NCI-H526 (cell line): ENCODE data around the gene GRM7.

Source experiments
- DNase-seq, 2 experiments: peaks; one replicate each; lab custom pipeline; 2025; lab: John Stamatoyannopoulos, UW

Gene GRM7

DNA sequence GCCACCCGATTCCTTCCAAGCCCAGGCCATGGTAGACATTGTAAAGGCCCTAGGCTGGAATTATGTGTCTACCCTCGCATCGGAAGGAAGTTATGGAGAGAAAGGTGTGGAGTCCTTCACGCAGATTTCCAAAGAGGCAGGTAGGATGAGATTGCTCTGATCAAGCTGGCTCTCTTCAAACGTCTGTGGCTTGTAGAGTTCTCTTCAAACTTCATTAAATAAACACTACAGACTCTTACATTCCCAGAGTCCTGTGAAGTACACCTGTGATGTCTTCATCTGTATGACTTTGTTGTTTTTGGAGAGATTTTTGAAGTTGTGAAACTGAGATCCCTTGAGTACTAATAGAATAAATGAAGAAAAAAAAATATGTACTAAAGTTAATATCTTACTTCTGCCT, 285.6 kb downstream of the GRM7 start:
- DNase-seq = no peak

DNA sequence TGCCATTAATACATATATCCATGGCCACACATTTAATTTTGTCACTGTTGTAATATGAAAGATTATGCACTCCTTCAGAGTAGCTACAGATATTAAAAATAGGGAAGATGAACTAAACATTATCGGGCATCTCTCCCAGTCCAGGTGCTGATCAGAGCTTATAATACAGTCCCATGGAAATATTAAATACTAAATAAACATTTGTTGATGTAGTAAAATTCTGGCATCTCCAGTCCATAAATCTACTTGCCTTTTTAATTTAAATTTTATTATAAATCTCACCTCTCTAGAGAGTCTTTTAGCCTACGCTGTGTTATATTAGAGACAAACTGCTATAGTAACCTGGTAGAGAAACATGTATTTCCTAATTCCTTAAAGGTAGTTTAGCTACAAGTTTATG, 297.6 kb downstream of the GRM7 start:
- DNase-seq = no peak

DNA sequence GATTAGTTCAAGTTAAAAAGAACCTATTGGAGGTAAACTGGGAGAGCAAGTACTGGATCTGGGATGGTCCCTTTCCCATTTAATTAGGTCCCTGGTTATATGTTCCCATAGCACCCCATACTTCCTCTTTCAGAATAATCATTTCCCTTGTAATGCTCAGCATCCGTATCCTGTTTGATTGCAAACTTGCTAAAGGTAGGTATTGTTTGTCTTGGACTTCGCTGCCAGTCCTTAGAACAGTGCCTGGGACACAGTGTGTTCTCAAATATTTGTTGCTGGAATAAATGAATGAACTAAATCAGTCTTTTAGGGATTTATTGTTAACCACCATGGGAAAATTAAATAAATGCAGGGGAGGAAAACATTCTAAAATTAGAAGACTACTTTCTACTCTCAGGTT, 299.8 kb downstream of the GRM7 start:
- no peak for DNase-seq

DNA sequence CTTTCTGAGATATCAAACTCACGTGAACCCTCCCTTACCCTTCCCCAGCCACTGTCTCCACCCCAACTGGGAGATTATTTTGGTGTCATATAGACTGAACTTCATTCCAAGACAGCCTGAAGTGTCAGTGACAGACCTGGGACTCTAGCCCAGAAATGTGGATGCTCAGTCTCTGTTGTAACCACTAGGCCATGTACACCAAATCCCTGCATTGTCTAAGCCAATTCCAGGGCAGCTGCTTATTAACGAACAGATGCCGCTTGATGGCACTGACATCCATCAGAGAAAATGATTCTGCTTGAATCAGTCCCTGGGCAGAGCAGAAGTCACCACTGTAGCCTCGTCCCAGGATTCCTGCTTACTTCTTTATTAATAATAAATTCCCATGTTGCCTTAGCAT, 305.5 kb downstream of the GRM7 start:
- DNase-seq = no peak

DNA sequence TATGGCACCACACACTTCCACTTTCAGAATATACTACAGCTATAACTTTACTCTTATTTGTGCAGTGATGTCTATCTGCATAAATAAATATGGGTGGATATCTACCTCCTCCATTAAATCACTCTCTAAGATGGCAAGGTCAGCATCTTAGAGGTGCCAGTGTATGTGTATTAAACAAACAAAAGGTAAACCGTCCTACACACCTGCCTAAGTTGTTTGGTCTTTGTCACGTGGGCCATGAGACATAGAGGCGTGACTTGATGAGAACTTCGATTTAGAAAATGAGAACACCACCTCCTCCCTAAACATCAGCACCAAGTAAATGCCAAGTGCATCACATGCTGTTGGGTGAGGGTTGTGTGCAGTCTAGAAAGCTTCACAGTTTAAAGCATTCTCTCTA, 310.6 kb downstream of the GRM7 start:
- DNase-seq = no peak

DNA sequence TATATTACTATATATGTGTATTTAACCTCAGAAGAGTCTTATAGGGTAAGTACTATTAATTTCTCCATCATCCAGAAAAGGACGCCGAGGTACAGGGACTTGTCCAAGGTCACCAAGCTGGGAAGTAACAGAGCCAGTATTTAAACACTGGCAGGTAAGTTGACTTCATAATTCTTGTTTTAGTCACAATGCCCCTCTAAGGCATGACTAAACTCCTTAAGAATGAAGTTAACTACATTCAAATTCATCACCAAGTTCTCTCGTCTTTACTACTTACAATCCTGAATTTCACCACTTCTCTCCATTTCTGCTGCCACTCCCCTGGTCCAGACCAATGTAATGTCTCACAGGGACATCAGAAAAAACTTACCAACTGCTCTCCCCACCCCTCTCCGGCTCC, 312.1 kb downstream of the GRM7 start:
- DNase-seq = no peak

DNA sequence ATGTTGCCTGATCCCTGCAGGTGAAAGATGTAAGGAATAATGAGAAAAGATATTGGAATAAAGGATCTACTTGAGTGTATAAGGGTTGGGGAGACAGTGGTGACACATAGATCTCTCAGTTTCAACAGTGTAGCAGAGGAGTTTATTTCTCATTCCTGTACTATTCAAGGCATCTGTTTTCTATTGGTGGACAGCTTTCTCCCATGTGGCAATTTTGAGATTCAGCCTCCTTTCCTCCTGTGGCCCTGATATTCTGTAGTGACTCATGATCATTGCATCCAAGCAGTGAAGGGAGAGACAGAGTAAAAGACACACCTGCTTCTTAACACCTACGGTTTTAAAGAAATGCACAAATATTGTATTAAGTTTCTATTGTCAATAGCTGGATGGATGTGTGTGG, 327.6 kb downstream of the GRM7 start:
- no peak for DNase-seq

DNA sequence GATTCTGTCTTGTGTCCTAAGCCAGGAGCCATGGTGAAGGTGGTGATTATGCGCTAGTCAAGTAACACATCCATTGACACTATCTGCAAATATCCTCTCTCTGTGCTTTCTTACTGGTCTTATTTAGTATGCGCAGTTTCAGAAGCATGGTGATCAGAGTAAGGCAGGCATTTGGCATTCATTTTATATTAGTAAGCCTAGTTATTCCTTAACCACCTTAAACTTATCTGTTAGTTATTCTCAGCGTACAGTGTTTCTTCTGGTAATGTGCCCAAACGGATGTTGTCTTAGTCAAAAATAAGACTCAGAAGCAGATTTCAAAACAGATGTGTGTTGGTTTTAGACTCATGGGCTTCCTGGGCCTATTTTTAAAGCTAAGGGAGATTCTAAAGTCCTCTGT, 329.2 kb downstream of the GRM7 start:
- DNase-seq = no peak

DNA sequence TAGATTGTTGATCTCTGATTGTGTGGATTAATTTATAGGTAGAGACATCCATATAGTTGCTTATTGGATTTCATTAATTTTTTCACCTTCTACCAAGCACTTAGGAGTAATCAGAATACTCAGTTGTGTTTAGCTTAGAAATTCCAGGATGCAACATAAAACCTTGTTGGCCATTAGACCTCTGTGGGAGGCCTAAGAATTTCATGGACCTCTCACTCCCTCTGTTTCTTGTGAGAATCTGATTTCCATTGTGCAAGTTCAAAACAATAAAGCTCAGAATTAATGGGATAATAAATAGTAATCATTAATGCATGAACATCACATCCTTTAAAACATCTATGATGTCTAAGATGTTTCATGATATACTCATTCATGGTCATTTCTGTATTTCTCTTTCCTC, 332.4 kb downstream of the GRM7 start:
- DNase-seq = no peak

DNA sequence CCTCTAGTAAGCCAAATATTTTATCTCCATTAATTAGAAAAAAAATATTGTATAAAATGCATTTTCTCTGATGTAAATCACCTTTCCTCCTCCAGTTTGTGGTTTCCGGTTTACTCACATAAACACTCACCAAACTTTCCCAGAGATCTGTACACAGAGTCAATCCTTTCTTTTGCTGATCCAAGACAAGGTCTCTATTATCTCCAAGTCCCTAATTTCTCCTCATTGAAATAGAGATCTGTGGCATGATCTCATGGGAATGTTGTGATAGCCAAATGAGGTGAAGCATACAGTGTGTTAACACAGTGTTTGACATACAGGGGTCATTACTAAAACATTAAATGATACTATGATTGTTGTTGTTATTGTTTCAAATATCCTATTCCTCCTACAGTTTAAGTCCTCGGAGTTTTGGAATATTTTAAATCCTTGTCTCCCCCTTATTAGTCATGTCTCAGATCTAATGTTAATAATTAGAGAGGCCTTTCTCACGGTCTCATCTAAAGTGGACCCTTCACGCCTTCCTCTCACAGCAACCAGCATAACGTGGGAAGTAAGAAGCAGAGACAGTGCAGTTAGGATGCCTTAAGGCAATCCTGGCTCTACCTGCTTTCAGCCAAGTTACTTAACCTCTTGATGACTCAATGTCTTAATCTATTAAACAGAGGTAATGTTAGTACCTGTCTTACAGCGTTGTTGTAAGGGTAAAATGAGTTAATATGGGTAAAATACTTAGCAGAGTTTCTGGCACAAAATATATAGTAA, 333.3 kb downstream of the GRM7 start:
- DNase-seq = peak; percentile 72 to 84

DNA sequence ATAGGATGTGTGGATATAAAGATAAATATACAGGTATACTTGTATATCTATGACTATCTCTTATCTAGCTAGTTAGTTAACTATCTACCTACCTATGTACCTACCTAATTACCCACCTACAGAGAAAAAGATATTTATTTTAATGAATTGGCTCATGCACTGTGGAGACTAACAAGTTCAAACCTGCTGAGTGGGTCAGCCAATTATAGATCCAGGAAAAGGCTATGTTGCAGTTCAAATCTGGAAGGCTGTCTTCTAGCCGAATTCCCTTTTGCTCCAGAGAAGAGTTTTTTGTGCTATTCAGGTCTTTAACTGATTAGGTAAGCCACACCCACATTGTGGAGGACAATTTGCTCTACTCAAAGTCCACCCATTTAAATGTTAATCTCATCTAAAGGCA, 335.0 kb downstream of the GRM7 start:
- no peak for DNase-seq

DNA sequence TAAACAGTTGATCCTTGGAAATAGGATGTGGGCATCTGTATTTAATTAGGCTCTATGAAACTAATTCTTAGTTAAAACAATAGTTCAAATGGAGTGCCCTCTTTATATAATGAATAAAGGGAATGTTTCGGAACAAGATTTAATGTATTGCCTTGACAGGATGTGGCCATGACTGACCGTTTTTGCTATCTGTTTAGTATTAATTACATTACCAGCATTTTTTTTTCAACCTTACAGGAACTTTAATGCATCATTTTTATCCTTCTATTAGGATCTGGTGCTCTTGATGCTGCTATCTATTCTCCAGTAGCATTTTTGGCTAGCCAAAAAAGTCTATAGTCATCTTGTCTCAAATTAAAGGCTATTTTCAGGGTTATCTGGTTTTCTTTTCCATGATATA, 340.9 kb downstream of the GRM7 start:
- no peak for DNase-seq

DNA sequence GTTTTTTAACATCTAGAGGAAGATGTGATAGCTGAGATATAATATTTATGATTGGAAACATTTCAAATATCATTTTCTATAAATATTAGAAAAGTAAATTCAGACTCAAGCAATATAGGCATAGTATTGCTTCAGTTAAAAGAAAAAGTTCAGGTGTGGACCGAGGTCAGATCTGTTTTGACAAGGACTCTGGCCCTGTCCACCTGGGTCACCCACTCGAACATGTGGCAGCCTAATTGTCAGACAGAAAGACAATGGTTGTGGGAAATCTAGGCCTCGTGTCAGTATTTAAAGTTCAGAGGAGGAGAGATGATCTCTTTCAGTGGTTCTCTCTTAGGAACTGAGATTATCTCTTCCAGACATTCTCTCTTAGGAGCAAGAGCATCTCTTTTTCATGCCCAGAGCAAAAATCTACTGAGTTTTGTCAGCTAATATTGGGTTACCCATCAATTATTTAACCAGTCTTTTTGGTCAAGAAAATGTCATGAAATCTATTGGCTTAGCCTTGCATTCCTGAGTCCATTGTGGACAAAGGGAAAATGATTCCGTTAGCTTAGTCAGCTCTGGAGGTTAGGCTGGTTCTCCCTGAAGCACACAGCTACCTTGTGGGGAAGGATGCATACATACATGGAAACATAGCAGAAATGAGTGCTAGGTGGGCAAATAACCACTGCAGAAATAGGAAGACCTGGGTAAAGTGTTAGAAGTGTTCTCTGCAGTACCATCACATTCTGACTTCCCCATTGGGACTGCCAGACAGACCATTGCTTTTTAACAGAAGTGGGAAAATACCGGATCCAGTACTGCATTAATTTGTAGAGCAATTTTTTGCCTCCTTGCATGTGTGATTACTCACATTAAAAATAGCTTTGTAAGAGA, 343.3 kb downstream of the GRM7 start:
- DNase-seq = peak in 1 of 2 experiments; percentile 65

DNA sequence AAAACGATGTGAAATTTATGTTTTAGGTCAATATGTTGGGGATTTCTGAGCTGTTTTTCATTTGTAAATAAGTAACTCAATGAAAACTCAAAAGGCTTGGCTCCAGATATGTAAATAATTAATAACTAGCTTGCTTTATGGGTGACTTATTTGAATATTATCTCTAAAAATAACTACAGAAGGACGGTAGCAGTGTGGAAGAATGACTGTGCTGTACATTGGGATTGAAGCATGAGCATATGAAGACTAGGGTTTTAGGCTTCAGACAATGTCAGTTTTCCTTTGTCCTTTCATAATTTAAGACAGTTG, 343.9 kb downstream of the GRM7 start:
- peak; percentile 81 to 88 for DNase-seq

DNA sequence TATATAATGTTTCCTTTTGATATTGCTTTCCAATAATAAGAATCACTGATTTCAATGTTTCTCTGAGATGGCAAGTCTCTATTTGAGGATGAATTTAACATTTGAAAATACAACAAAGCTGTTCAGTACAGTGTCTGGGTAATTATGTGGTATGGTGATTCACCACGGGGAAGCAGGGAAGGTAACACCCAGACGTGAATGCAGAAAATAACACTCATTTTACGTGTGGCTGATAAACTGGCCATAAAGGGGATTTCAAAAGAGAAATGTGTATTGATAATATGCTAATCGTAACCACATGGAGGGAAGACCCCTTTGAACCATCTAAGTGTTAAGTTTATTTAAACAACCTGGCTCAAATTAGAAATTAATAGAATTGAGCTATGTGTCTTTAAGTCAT, 344.6 kb downstream of the GRM7 start:
- DNase-seq = peak; percentile 39 to 51

DNA sequence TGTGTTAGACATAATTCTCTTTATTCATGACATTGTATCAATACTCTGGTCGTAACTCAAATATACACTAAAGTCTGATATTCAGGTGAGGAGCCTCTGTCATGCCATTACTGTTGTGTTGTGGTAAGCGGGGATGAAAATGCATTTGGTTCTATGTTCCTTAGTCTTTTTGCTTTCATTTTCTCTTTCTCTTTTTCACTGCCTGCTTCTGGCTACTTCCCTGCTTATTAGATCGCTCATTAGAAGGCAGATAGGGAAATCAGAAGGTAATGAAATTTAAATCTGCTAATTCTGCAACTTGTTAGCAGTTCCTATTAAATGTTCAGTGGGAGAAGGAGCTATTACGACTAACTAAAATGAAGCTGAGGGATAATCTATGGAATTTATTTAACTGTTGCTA, 345.0 kb downstream of the GRM7 start:
- DNase-seq = peak; percentile 43 to 48

DNA sequence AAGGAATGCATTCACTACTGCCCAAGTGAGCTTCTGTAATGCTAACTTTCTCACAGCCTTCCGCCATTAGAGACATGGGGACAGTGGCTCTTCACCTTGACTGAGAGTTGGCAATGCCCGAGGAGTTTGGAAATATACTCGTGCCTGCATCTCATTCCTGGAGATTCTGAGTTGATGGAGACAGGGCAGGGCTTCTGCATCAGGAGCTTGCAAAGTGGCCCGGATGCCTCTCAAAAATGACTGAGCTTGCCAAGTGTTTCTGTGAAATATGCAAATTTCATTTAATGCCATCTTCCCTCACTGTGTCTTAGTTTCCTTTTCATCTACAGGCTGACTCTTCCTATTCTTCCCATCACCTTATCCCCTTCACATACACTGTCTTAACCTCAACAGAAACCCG, 346.2 kb downstream of the GRM7 start:
- DNase-seq = peak; percentile 20 to 60

DNA sequence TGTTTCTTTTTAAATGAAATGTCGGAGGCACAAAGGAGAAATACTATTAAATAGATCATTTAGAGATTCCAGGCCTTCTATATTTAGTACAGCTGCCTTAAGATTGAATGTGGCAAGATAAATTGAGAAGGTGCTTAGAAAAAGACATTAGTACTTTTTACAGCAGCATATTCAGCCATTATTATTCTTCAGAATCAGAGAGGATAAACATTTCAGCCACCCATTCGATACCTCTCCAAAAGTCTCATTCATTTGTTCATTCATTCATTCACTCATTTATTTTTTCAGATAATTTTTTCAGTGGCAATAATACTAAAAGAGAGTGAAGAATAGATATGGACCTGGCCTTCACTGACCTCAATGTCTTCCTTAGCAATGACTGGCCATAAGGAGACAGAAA, 347.0 kb downstream of the GRM7 start:
- no peak for DNase-seq

DNA sequence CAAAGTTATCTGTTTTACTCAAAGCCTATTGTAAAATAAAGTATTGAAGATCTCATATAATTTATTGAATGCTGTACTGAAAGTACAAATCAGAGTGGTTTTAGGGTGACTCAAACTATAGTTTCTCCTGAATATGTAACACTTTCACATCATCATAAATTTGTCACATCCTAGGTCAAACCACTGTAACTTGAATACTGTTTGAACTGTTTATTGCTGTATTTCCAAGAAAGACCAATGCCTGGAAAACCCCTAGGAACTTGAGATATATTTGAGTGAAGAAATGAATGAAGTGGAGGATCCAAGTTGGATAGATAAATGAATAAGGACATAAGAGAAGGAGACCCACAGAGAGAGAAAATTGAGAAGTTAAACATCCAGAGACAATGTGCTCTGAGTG, 348.2 kb downstream of the GRM7 start:
- no peak for DNase-seq

DNA sequence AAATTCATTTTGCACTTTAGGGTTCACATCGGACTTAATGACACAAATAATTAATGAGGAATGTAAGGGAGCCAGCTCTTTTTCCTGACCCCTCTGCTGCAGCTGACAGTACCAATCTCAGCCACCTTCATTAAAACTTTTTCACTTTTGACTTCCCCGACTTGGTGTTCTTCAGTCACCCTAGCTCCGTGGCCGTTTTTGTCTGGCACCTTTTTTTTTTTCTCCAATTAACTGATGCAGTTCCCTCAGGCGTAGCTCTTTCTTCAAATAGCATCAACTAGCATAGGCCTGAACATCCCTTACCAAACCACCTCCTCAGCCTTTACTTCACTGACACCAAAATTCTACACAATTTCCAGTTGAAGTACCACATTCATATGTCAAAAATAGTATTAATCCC, 350.8 kb downstream of the GRM7 start:
- no peak for DNase-seq

DNA sequence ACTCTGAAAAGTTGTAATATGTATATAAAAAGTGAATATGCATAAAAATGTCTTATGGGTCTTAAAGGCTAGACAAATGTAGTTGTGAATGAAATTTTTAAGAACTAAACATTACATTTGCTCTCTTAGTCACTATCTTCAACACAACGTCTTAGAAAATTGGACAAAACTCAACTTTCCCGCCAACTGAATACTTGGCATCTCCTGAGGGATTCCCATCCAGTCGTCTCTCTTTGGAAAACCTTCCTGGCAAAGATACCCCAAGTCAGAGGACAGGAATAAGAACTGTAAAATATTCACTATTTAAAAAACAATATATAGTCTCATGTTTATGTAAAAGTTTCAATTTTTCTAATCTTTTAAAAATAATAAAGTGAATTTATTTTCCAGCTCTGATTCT, 354.8 kb downstream of the GRM7 start:
- no peak for DNase-seq

DNA sequence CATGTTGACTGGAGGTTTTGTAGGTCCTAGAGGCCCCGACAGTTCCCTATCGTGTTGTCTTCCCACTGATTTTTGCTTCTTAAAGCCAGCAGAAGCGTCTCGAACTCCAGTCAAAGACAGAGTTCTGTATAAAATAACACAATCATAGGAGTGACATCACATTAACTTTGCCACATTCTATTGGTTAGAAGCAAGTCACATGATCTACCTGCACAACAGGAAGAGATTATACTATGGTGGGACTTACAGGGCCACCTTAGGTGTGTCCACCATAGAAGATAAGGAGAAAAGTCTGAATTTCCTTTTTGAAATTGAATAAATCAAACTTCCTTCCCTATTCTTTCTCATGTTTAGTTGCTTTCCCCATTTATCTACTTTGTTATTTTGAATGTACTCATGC, 365.5 kb downstream of the GRM7 start:
- DNase-seq = no peak

DNA sequence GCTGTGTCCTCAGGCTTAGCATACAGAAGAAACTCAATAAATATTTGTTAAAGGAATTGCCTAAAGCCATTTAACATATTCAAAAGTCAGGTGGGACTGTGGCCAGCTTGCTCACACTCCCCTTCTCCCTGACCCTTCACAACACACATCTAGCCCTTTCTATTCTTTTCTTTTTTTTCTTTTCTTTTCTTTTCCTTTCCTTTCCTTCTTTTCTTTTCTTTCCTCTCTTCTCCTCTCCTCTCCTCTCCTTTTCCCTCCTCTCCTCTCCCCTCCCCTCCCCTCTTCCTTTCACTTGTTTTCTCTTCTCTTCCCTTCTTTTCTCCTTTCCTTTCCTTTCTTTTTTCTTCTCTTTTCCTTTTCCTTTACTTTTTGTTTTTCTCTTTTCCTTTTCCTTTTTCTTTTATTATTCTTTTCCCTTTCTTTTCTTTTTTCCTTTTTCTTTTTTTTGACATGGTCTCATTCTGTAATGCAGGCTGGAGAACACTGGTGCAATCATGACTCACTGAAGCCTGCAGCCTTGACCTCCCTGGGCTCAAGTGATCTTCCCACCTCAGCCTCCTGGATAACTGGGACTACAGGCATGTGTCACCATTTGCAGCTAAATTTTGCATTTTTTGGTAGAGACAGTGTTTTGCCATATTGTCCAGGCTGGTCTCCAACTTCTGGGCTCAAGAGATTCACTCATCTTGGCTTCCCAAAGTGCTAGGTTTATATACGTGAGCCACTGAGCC, 377.8 kb downstream of the GRM7 start:
- DNase-seq = no peak
